Chondrocyte (in vitro differentiated cells): Measurements from ENCODE around the gene TARS3. TPM values are rescaled to one million over a fixed set of nuclear protein-coding genes. Genes with fewer than 3 reads are reported as not detected.

Experiments used
- DNase-seq: peaks from one replicate; pipeline ENCODE4 v3.0.0; 2021; ENCODE audit warnings: mixed read lengths, low spot score
- H3K27ac Mint-ChIP-seq: one replicate; pipeline ENCODE4 v1.8.0; 2021; ENCODE audit warnings: mild to moderate bottlenecking, moderate library complexity, mixed read lengths; ENCODE audit not compliant: unreplicated experiment
- H3K27me3 Mint-ChIP-seq: 2 replicates; pipeline ENCODE4 v1.8.0; 2021; ENCODE audit warnings: low read depth, mixed read lengths
- H3K36me3 Mint-ChIP-seq: 2 replicates; pipeline ENCODE4 v1.8.0; 2021; ENCODE audit warnings: low read depth, mixed read lengths
- H3K4me1 Mint-ChIP-seq: 2 replicates; pipeline ENCODE4 v1.8.0; 2021; ENCODE audit warnings: low read depth, mild to moderate bottlenecking, mixed read lengths
- H3K4me3 Mint-ChIP-seq: one replicate; pipeline ENCODE4 v1.8.0; 2021; ENCODE audit warnings: mild to moderate bottlenecking, moderate library complexity, mixed read lengths; ENCODE audit not compliant: unreplicated experiment
- H3K9me3 Mint-ChIP-seq: 2 replicates; pipeline ENCODE4 v1.8.0; 2021; ENCODE audit warnings: low read depth, mixed read lengths
- total RNA-seq: library from RNA; stranded (reverse); gene quantifications from 3 replicates; pipeline ENCODE4 v1.2.1, GENCODE V29; 2021
- TF ChIP-seq, protein P1 (sequence below): fragments of 200-600 bp; sonication (generic); IDR thresholded peaks from 2 replicates; pipeline ENCODE4 v1.5.0; 2021; ENCODE audit warnings: antibody characterized with exemption, mild to moderate bottlenecking, moderate library complexity

The TARS3 gene
- total RNA-seq, 1 donor from 2014 or later: 10.7 TPM

DNA sequence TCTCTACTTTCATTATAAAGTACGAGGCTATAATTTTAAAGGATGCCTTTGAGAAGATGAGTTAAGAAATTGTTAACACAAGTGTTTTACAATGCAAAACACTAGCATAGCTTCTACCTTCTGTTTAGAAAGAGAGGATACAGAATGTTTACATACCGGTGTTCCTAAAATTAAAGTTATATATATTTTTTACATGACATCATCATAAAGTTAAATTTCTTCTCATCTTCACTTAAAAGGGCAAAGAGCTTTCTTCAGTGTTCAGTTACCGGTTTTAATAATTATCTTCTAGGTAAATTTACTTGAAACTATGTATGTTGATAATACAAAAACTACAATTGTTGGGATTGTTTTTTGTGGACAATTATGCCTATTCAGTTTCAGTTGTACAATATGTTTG, 39.4 kb downstream of the TARS3 start:
- Mint-ChIP-seq H3K27me3 (no peaks in the 10 kb centered on the region), H3K36me3 (peaks cover 23% of the 10 kb centered on the region), H3K4me1 (peaks cover 7% of the 10 kb centered on the region), H3K4me3 (no peak overlapping the region), H3K27ac (peak overlapping the region; percentile 10), H3K9me3 (no peaks in the 10 kb centered on the region)
- no peak for DNase-seq
- TF ChIP-seq, protein P1, sequence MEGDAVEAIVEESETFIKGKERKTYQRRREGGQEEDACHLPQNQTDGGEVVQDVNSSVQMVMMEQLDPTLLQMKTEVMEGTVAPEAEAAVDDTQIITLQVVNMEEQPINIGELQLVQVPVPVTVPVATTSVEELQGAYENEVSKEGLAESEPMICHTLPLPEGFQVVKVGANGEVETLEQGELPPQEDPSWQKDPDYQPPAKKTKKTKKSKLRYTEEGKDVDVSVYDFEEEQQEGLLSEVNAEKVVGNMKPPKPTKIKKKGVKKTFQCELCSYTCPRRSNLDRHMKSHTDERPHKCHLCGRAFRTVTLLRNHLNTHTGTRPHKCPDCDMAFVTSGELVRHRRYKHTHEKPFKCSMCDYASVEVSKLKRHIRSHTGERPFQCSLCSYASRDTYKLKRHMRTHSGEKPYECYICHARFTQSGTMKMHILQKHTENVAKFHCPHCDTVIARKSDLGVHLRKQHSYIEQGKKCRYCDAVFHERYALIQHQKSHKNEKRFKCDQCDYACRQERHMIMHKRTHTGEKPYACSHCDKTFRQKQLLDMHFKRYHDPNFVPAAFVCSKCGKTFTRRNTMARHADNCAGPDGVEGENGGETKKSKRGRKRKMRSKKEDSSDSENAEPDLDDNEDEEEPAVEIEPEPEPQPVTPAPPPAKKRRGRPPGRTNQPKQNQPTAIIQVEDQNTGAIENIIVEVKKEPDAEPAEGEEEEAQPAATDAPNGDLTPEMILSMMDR: no peak

DNA sequence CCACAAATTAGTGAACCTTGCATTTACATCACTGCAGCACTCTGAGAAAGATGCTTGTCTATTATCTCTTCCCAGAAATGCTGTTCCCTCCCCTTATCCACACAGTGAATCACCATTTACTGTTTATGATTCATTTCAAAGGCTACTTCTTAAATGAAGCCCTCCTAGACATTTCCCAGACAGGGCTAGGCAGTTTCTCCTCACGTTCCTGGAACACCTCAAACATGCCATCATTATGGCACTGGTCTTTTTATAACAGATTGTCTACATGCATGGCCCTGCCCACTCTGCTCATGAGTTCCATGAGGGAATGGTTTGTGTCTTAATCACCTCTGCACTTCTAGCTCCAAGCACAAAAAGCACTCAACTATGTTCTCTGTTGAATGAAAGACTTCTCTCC, 39.9 kb downstream of the TARS3 start:
- Mint-ChIP-seq H3K9me3 (no peaks in the 10 kb centered on the region), H3K36me3 (peaks cover 24% of the 10 kb centered on the region), H3K4me3 (no peak overlapping the region), H3K27me3 (no peaks in the 10 kb centered on the region), H3K4me1 (peaks cover 7% of the 10 kb centered on the region), H3K27ac (peak overlapping the region; percentile 10)
- TF ChIP-seq, protein P1: no peak
- no peak for DNase-seq

DNA sequence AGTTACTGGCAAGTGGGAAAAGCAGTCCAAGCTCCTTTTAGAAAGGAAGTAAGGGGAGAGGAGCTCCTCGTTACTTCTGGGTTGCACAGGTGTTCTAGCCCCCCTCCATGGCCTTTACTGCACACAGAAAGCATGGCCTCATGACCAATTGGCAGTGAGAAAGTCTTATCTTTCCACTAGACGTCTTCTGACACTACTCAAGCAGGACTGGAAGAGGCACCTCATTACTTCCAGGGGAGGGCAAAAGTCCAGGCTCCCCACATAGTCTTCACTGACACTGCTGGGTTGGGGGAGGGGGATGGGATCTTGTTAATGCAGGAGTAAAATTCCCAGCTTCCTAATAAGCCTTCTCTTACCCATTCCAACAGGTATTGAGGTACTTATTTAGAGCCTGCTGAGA, 44.5 kb downstream of the TARS3 start:
- no peaks in the 10 kb centered on the region for H3K27me3 Mint-ChIP-seq
- H3K36me3 Mint-ChIP-seq: peaks cover 27% of the 10 kb centered on the region
- peaks cover 3% of the 10 kb centered on the region for H3K9me3 Mint-ChIP-seq
- no peak for DNase-seq
- peaks cover 27% of the 10 kb centered on the region for H3K4me1 Mint-ChIP-seq
- no peak overlapping the region for H3K4me3 Mint-ChIP-seq
- TF ChIP-seq, protein P1: no peak
- H3K27ac Mint-ChIP-seq: peak overlapping the region; percentile 24

DNA sequence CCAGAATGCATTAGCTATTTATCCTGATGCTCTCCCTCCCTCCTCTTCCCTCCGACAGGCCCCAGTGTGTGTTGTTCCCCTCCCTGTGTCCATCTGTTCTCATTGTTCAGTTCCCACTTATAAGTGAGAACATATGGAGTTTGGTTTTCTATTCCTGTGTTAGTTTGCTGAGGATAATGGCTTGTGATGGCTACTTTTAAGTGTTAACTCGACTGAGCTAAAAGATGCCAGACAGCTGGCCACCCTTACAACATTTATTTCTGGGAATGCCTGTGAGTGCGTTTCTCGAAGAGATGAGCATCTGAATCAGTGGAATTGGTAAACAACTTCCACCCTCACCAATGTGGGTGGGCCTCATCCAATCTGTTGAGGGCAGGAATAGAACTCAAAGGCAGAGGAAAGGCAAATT, 47.3 kb downstream of the TARS3 start:
- Mint-ChIP-seq H3K9me3 (peaks cover 3% of the 10 kb centered on the region), H3K4me3 (no peak overlapping the region), H3K4me1 (peaks cover 21% of the 10 kb centered on the region), H3K27me3 (no peaks in the 10 kb centered on the region), H3K27ac (peak overlapping the region; percentile 46), H3K36me3 (peaks cover 27% of the 10 kb centered on the region)
- TF ChIP-seq, protein P1: no peak
- no peak for DNase-seq

DNA sequence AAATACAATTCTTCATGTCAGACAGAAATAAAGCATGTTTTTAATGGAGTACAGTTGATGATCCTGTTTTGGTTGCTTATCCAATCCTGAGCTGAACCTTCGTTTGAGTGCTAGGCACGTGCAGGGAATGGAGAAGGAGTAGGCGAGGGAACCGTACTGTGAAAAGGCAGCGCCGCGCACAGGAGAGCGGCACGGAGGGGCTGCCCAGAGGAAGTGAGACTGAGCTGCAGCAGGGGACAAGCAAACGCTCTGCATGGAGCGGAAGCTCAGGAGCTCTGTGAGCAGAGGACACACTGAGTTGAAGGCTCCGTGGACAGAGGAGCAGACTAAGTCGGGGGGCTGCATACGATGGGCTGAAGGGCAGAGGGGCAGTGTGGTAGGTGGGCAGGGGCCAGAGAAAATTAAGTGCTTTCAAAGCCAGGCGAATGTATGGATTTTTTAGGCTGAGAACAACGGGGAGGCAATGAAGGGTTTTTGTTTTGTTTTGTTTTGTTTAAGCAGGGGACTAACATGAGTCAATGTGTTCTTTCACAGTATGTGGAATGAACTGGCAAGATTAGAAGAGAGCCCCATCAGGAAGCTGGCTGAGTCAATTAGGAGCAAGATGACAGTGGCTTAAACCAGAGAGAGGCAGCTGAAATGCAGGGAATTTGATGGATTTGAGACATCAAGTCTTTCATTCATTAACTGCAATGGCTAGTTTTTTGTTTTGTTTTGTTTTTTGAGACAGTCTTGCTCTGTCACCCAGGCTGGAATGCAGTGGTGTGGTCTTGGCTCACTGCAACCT, 48.3 kb downstream of the TARS3 start:
- Mint-ChIP-seq H3K4me1 (peaks cover 21% of the 10 kb centered on the region), H3K36me3 (peaks cover 30% of the 10 kb centered on the region), H3K27ac (peak overlapping the region; percentile 90), H3K27me3 (no peaks in the 10 kb centered on the region), H3K4me3 (no peak overlapping the region), H3K9me3 (peaks cover 3% of the 10 kb centered on the region)
- TF ChIP-seq, protein P1: no peak
- DNase-seq: no peak
